H9 (cell line): Measurements from ENCODE around the gene NDUFA3. TPM values are rescaled to one million over a fixed set of nuclear protein-coding genes. Genes with fewer than 3 reads are reported as not detected.

Experiments used
- DNase-seq: peaks from one replicate; pipeline ENCODE4 v3.0.0-alpha.2; 2017
- H2AFZ ChIP-seq: one replicate; pipeline ENCODE4 v1.6.1; 2013; ENCODE audit warnings: mild to moderate bottlenecking, low read length, control low read depth, moderate library complexity
- H2AK5ac ChIP-seq: 2 replicates; pipeline ENCODE4 v1.6.1; 2013; ENCODE audit warnings: low read length, control low read depth, mixed read lengths; ENCODE audit not compliant: insufficient read length
- H2BK120ac ChIP-seq: one replicate; pipeline ENCODE4 v1.6.1; 2013; ENCODE audit warnings: low read depth, mild to moderate bottlenecking, low read length, control low read depth, inconsistent platforms; ENCODE audit not compliant: poor library complexity, severe bottlenecking
- H2BK12ac ChIP-seq: 2 replicates; pipeline ENCODE4 v1.6.1; 2013; ENCODE audit warnings: low read length, control low read depth, mixed read lengths, low read depth; ENCODE audit not compliant: insufficient read length
- H2BK15ac ChIP-seq: 2 replicates; pipeline ENCODE4 v1.6.1; 2013; ENCODE audit warnings: low read depth, low read length, control low read depth
- H2BK20ac ChIP-seq: one replicate; pipeline ENCODE4 v1.6.1; 2013; ENCODE audit warnings: low read depth, mild to moderate bottlenecking, low read length, control low read depth, inconsistent platforms; ENCODE audit not compliant: poor library complexity, severe bottlenecking
- H2BK5ac ChIP-seq: 2 replicates; pipeline ENCODE4 v1.6.1; 2013; ENCODE audit warnings: low read length, control low read depth, mixed read lengths; ENCODE audit not compliant: insufficient read length
- H3K14ac ChIP-seq: 2 replicates; pipeline ENCODE4 v1.6.1; 2013; ENCODE audit warnings: low read length, control low read depth; ENCODE audit not compliant: insufficient read depth
- H3K18ac ChIP-seq: 2 replicates; pipeline ENCODE4 v1.6.1; 2013; ENCODE audit warnings: low read depth, mild to moderate bottlenecking, mixed read lengths, low read length, control low read depth; ENCODE audit not compliant: insufficient read length
- H3K23ac ChIP-seq: 2 replicates; pipeline ENCODE4 v1.6.1; 2013; ENCODE audit warnings: low read length, control low read depth, mixed read lengths, low read depth; ENCODE audit not compliant: insufficient read length
- H3K23me2 ChIP-seq: 2 replicates; pipeline ENCODE4 v1.6.1; 2013; ENCODE audit warnings: low read depth, mild to moderate bottlenecking, mixed read lengths, low read length, control low read depth; ENCODE audit not compliant: insufficient read length, poor library complexity, severe bottlenecking
- H3K27ac ChIP-seq: 2 replicates; pipeline ENCODE4 v1.5.1; 2013; ENCODE audit warnings: low read length, control low read depth, mixed read lengths, low read depth; ENCODE audit not compliant: insufficient read length
- H3K27me3 ChIP-seq: 2 replicates; pipeline ENCODE4 v1.6.1; 2013; ENCODE audit warnings: low read length, control low read depth, inconsistent platforms; ENCODE audit not compliant: insufficient read depth
- H3K4ac ChIP-seq: 2 replicates; pipeline ENCODE4 v1.6.1; 2013; ENCODE audit warnings: low read depth, mild to moderate bottlenecking, control low read depth, inconsistent platforms, low read length, moderate library complexity
- H3K4me1 ChIP-seq: 2 replicates; pipeline ENCODE4 v1.6.1; 2013; ENCODE audit warnings: low read length, control low read depth, inconsistent platforms; ENCODE audit not compliant: insufficient read depth
- H3K4me2 ChIP-seq: 2 replicates; pipeline ENCODE4 v1.6.1; 2013; ENCODE audit warnings: low read length, control low read depth, mixed read lengths; ENCODE audit not compliant: insufficient read length, insufficient read depth
- H3K56ac ChIP-seq: 2 replicates; pipeline ENCODE4 v1.6.1; 2013; ENCODE audit warnings: low read depth, mild to moderate bottlenecking, mixed read lengths, low read length, control low read depth; ENCODE audit not compliant: insufficient read length
- H3K79me1 ChIP-seq: 2 replicates; pipeline ENCODE4 v1.6.1; 2013; ENCODE audit warnings: low read depth, mild to moderate bottlenecking, moderate library complexity, low read length, control low read depth, inconsistent platforms; ENCODE audit not compliant: insufficient read depth, poor library complexity, severe bottlenecking
- H3K79me2 ChIP-seq: 2 replicates; pipeline ENCODE4 v1.6.1; 2013; ENCODE audit warnings: low read length, control low read depth, inconsistent platforms; ENCODE audit not compliant: insufficient read depth
- H3K9ac ChIP-seq: 2 replicates; pipeline ENCODE4 v1.6.1; 2013; ENCODE audit warnings: low read length, control low read depth, mixed read lengths; ENCODE audit not compliant: insufficient read length; ENCODE audit errors: extremely low read depth
- H3K9me3 ChIP-seq: one replicate; pipeline ENCODE4 v1.6.1; 2013; ENCODE audit warnings: low read depth, low read length, inconsistent platforms; ENCODE audit not compliant: control insufficient read depth
- H3T11ph ChIP-seq: one replicate; pipeline ENCODE4 v1.6.1; 2013; ENCODE audit warnings: mild to moderate bottlenecking, low read length, control low read depth, inconsistent platforms
- H4K20me1 ChIP-seq: one replicate; pipeline ENCODE4 v1.6.1; 2013; ENCODE audit not compliant: control insufficient read depth, insufficient read length, insufficient read depth
- H4K5ac ChIP-seq: 2 replicates; pipeline ENCODE4 v1.6.1; 2013; ENCODE audit warnings: low read depth, mild to moderate bottlenecking, mixed read lengths, low read length, control low read depth; ENCODE audit not compliant: insufficient read length
- H4K8ac ChIP-seq: replicated peaks from 2 replicates; pipeline ENCODE4 v1.6.1; 2013; ENCODE audit warnings: low read length, control low read depth, mixed read lengths, low read depth; ENCODE audit not compliant: insufficient read length
- H4K91ac ChIP-seq: 2 replicates; pipeline ENCODE4 v1.6.1; 2013; ENCODE audit warnings: low read depth, mild to moderate bottlenecking, moderate library complexity, mixed read lengths, low read length, control low read depth; ENCODE audit not compliant: insufficient read length
- H3K27ac Mint-ChIP-seq, 3 experiments: 2 replicates in 2 of 3; 3 replicates in 1 of 3; pipeline ENCODE4 v1.8.0; 2020 to 2021; ENCODE audit warnings: mixed read lengths in 3 of 3, mild to moderate bottlenecking in 1 of 3, moderate library complexity in 1 of 3
- H3K27me3 Mint-ChIP-seq: 2 replicates; pipeline ENCODE4 v1.8.0; 2021; ENCODE audit warnings: low read depth, mild to moderate bottlenecking, moderate library complexity, mixed read lengths
- H3K36me3 Mint-ChIP-seq, 3 experiments: 2 replicates in 2 of 3; 3 replicates in 1 of 3; pipeline ENCODE4 v1.8.0; 2020 to 2021; ENCODE audit warnings: low read depth in 3 of 3, mixed read lengths in 3 of 3; ENCODE audit not compliant: insufficient read depth in 1 of 3
- H3K4me1 Mint-ChIP-seq, 2 experiments: 2 replicates each; pipeline ENCODE4 v1.8.0; 2020; ENCODE audit warnings: mixed read lengths in 2 of 2
- H3K4me3 Mint-ChIP-seq, 2 experiments: 2 replicates in 1 of 2; 3 replicates in 1 of 2; pipeline ENCODE4 v1.8.0; 2020 to 2021; ENCODE audit warnings: mild to moderate bottlenecking in 2 of 2, mixed read lengths in 2 of 2, moderate library complexity in 1 of 2
- H3K9me3 Mint-ChIP-seq, 2 experiments: 2 replicates in 1 of 2; 3 replicates in 1 of 2; pipeline ENCODE4 v1.8.0; 2020; ENCODE audit warnings: mild to moderate bottlenecking in 2 of 2, mixed read lengths in 2 of 2, moderate library complexity in 1 of 2
- CTCF ChIP-seq: fragments of 200-600 bp; sonication (generic); conservative IDR thresholded peaks from 3 replicates; pipeline ENCODE4 v1.8.0; 2021; ENCODE audit warnings: antibody characterized with exemption, mild to moderate bottlenecking
- WGBS: extraction: QIAGEN DNeasy Blood & Tissue Kit; methylation state at CpG from one replicate; pipeline ENCODE4 v1.1.7; 2013; ENCODE audit warnings: missing lambda C conversion rate, low lambda C conversion rate, mixed read lengths; ENCODE audit not compliant: insufficient read length; ENCODE audit errors: extremely low coverage; 5-methylcytosine and 5-hydroxymethylcytosine counted together
- total RNA-seq: library from RNA; stranded (reverse); gene quantifications from 2 replicates; pipeline ENCODE4 v1.2.1, GENCODE V29; 2021

Gene NDUFA3
- total RNA-seq, 1 experiment from 2014 or later = 174 TPM

- H3K27ac ChIP-seq = no peak overlapping the region
- H2AFZ ChIP-seq = no peak overlapping the region
- H3K23me2 ChIP-seq = no peaks in the 10 kb centered on the region
- Mint-ChIP-seq H3K27ac (no peak overlapping the region), H3K4me3 (no peak overlapping the region), H3K9me3 (peaks cover 4 to 8% of the 10 kb centered on the region in 2 experiments; a peak in 4 of 5 replicates), H3K36me3 (no peaks in the 10 kb centered on the region), H3K4me1 (no peaks in the 10 kb centered on the region), H3K27me3 (peaks cover 4% of the 10 kb centered on the region)
- no CpG with 5 or more reads among the region's 5 CpGs for WGBS
- H4K91ac ChIP-seq = no peak overlapping the region
- no peak overlapping the region for H3K18ac ChIP-seq
- H3K27me3 ChIP-seq = no peaks in the 10 kb centered on the region
- no peak overlapping the region for H2BK15ac ChIP-seq
- H3K23ac ChIP-seq = no peak overlapping the region
- no peak overlapping the region for H3K4ac ChIP-seq
- no peaks in the 10 kb centered on the region for H3K79me1 ChIP-seq
- no peak overlapping the region for H3K9ac ChIP-seq
- H2BK5ac ChIP-seq = no peak overlapping the region
- no peaks in the 10 kb centered on the region for H3K4me1 ChIP-seq
- no peaks in the 10 kb centered on the region for H3K79me2 ChIP-seq
- H2BK20ac ChIP-seq = no peak overlapping the region
- no peak overlapping the region for H4K5ac ChIP-seq
- H3K14ac ChIP-seq = no peak overlapping the region
- no peak overlapping the region for H2BK12ac ChIP-seq
- no peak overlapping the region for H4K8ac ChIP-seq
- no peak overlapping the region for H2AK5ac ChIP-seq
- no peak overlapping the region for H3K4me2 ChIP-seq
- H4K20me1 ChIP-seq = no peaks in the 10 kb centered on the region
- H3K56ac ChIP-seq = no peak overlapping the region
- no peak for DNase-seq
- H2BK120ac ChIP-seq = no peak overlapping the region
- TF ChIP-seq CTCF = no peak
- no peaks in the 10 kb centered on the region for H3K9me3 ChIP-seq
- H3T11ph ChIP-seq = no peak overlapping the region
Observed at GRCh38 chr19:54069470-54069869, 33.2 kb upstream of the NDUFA3 start.
